Thyroid gland (tissue), 4 donors: ENCODE measurements around the gene ZNF135. TPM values are rescaled to one million over a fixed set of nuclear protein-coding genes. Genes with fewer than 3 reads are reported as not detected.

Source experiments
- DNase-seq, 2 donors: peaks; one replicate each; pipeline ENCODE4 v3.0.0-alpha.2; 2019
- H3K27ac ChIP-seq, 3 donors: fragments of 200-600 bp; sonication (generic); 1 replicate in 2 of 3; 2 replicates in 1 of 3; pipeline ENCODE4 v1.5.1; 2016 to 2019; ENCODE audit warnings: mild to moderate bottlenecking in 1 of 3, moderate library complexity in 1 of 3
- H3K27me3 ChIP-seq: fragments of 200-600 bp; sonication (generic); one replicate; pipeline ENCODE4 v1.5.1; 2019
- H3K36me3 ChIP-seq, 2 donors: fragments of 200-600 bp; sonication (generic); one replicate each; pipeline ENCODE4 v1.5.1; 2016 to 2019
- H3K4me1 ChIP-seq, 2 donors: fragments of 200-600 bp; sonication (generic); one replicate each; pipeline ENCODE4 v1.5.1; 2017 to 2019
- H3K4me3 ChIP-seq, 3 donors: fragments of 200-600 bp; sonication (generic); replicated peaks in 1 of 3; 1 replicate in 2 of 3; 2 replicates in 1 of 3; pipeline ENCODE4 v1.5.1; 2016; ENCODE audit warnings: mild to moderate bottlenecking in 1 of 3
- H3K9me3 ChIP-seq: fragments of 200-600 bp; sonication (generic); one replicate; pipeline ENCODE4 v1.5.1; 2017
- CTCF ChIP-seq, 6 experiments: fragments of 200-600 bp in 3 of 6; fragments of 450-650 bp in 3 of 6; sonication (generic) in 3 of 6; IDR thresholded peaks; one replicate each; pipeline ENCODE4 v1.5.1; 2016 to 2019; ENCODE audit warnings: antibody characterized with exemption in 6 of 6, mild to moderate bottlenecking in 2 of 6, inconsistent platforms in 1 of 6, moderate library complexity in 1 of 6
- POLR2A ChIP-seq, 2 donors: fragments of 450-650 bp; IDR thresholded peaks; one replicate each; pipeline ENCODE4 v1.6.1; 2017; ENCODE audit warnings: antibody characterized with exemption in 2 of 2, mild to moderate bottlenecking in 2 of 2, moderate library complexity in 1 of 2
- WGBS, 2 donors: methylation state at CpG; one replicate each; pipeline ENCODE4 v1.1.5; 2017; 5-methylcytosine and 5-hydroxymethylcytosine counted together
- intact Hi-C: fragments of 100-400 bp; cut with DNase I; formaldehyde crosslinking; loops from one replicate; pipeline ENCODE4 v1.15.1; 2023
- total RNA-seq, 4 donors: library from RNA; depleted of rRNA; stranded (reverse); fragments of >200 nt; gene quantifications; one replicate each; pipeline ENCODE4 v1.2.3, GENCODE V29; 2016

Gene ZNF135
- total RNA-seq, 4 donors from 2014 or later: 12.6 to 22.9 (median 18.1) TPM

- H3K4me1 ChIP-seq: peaks cover 0 to 25% of the 10 kb centered on the region in 2 donors
- no peaks in the 10 kb centered on the region for H3K36me3 ChIP-seq
- H3K27me3 ChIP-seq: no peaks in the 10 kb centered on the region
- intact Hi-C loops: no loop called here
- H3K9me3 ChIP-seq: no peaks in the 10 kb centered on the region
- no peak overlapping the region for H3K27ac ChIP-seq
- DNase-seq: no peak
- no peak overlapping the region for H3K4me3 ChIP-seq
- 63 to 69% methylated on average over 3 to 5 of the region's 8 CpGs for WGBS, 2 donors
- TF ChIP-seq CTCF (IDR thresholded peaks at IDR 0.05) (no peak), POLR2A (IDR thresholded peaks at IDR 0.05) (no peak)
These were observed 2.8 kb upstream of the ZNF135 start for GRCh38 chr19:58056261-58056660.

GRCh38 chr19:58056861-58057260 lies 2.2 kb upstream of the ZNF135 start:
- peaks cover 0 to 25% of the 10 kb centered on the region in 2 donors for H3K4me1 ChIP-seq
- DNase-seq: no peak

GRCh38 chr19:58058467-58058866 lies 615 bp upstream of the ZNF135 start:
- TF ChIP-seq POLR2A (IDR thresholded peaks at IDR 0.05) (no peak), CTCF (IDR thresholded peaks at IDR 0.05) (no peak)
- peak overlapping the region; percentile 84 to 88 (median 87) for H3K27ac ChIP-seq
- H3K27me3 ChIP-seq: no peaks in the 10 kb centered on the region
- H3K4me3 ChIP-seq: peak overlapping the region in 1 of 3 donors; percentile 67
- no peaks in the 10 kb centered on the region for H3K36me3 ChIP-seq
- no peaks in the 10 kb centered on the region for H3K9me3 ChIP-seq
- peaks cover 0 to 25% of the 10 kb centered on the region in 2 donors for H3K4me1 ChIP-seq
- WGBS, 2 donors: 87 to 89% methylated on average over 13 of the region's 13 CpGs
- no peak for DNase-seq
- intact Hi-C loops: no loop called here

More at GRCh38 chr19:58056861-58057260, 2.2 kb upstream of the ZNF135 start:
- WGBS, 2 donors: 88 to 90% methylated on average over 8 of the region's 8 CpGs
- no peaks in the 10 kb centered on the region for H3K27me3 ChIP-seq
- no peak overlapping the region for H3K4me3 ChIP-seq
- no peaks in the 10 kb centered on the region for H3K36me3 ChIP-seq
- no peak for TF ChIP-seq CTCF (IDR thresholded peaks at IDR 0.05)
- TF ChIP-seq POLR2A (IDR thresholded peaks at IDR 0.05): no peak
- H3K9me3 ChIP-seq: no peaks in the 10 kb centered on the region
- no peak overlapping the region for H3K27ac ChIP-seq
- intact Hi-C loops: no loop called here

GRCh38 chr19:58059671-58060078 lies 593 bp downstream of the ZNF135 start:
- 16 to 30% methylated on average over 11 to 22 of the region's 28 CpGs for WGBS, 2 donors
- H3K4me1 ChIP-seq: peaks cover 0 to 16% of the 10 kb centered on the region in 2 donors
- H3K27me3 ChIP-seq: no peaks in the 10 kb centered on the region
- no peaks in the 10 kb centered on the region for H3K9me3 ChIP-seq
- TF ChIP-seq CTCF (IDR thresholded peaks at IDR 0.05) (no peak), POLR2A (IDR thresholded peaks at IDR 0.05) (no peak)
- H3K27ac ChIP-seq: peak overlapping the region; percentile 84 to 88 (median 87)
- peaks cover 0 to 10% of the 10 kb centered on the region in 2 donors for H3K36me3 ChIP-seq
- intact Hi-C loops: no loop called here
- peak overlapping the region; percentile 59 to 85 (median 67) for H3K4me3 ChIP-seq
- DNase-seq: no peak

- Histone ChIP-seq H3K4me1 (peaks cover 0 to 14% of the 10 kb centered on the region in 2 donors), H3K27ac (peak overlapping the region in 1 of 3 donors; percentile 84), H3K27me3 (no peaks in the 10 kb centered on the region), H3K9me3 (no peaks in the 10 kb centered on the region), H3K4me3 (peak overlapping the region in 1 of 3 donors; percentile 67), H3K36me3 (peaks cover 0 to 16% of the 10 kb centered on the region in 2 donors)
- intact Hi-C loops: no loop called here
- TF ChIP-seq CTCF (IDR thresholded peaks at IDR 0.05) (no peak), POLR2A (IDR thresholded peaks at IDR 0.05) (no peak)
- no peak for DNase-seq
- WGBS, 2 donors: 91 to 96% methylated on average over 24 of the region's 24 CpGs
These were observed 1.1 kb downstream of the ZNF135 start for GRCh38 chr19:58060231-58060630.
